ENCODE measurements around the gene RASSF6. TPM values are rescaled to one million over a fixed set of nuclear protein-coding genes. Genes with fewer than 3 reads are reported as not detected.
A peak's percentile ranks its signal among the peaks of the same experiment; 100 is the strongest.

The RASSF6 gene
- total and polyA plus RNA-seq, 2 of the 8 experiments (the other 6 are each of a cell fraction or from before 2014, with no cell fraction given), result 0.03 to 0.28 TPM

DNA sequence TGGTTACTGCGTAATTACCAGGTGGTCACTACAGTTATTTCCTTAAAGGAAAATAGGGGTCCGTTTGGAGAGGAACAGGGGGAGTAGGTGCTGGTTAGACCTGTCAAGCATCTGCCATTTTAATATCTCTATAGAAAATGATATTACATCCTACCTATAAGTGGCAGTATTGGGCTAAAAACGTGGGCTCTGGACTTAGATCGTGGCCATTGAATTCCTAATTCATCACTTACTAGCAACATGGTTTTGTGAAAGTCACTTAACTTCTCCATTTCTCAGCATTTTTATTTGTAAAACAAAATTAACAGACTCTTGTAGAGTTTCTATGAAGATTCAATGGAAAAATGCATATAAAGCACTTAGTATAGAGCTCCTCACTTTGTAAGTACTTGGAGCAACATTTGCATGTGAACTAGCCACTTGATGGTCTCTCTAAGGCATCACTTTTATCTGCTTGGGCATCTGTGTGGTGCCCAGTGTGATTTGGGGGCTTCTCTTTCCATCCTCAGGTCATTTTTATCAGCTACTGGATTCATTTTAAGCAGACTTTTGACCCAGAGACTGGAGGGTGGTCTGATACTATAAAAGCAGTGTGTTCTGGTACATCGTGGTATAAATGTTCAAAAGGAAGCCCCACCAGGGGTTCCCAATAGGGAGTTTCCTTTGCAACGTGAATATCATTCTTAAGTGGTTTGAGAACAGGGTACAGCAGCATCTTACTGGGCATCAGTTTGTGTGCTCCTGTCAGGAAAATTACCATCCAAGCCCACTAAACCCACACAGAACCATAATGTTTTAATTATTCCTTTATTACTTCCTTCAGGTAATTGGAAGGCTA, 42.7 kb upstream of the RASSF6 start:
- Histone ChIP-seq H2AFZ (ENCODE audit: low read length) (no peak overlapping the region), H3K18ac (ENCODE audit: extremely low read depth, low read length) (no peak overlapping the region), H3K27ac (ENCODE audit: low read depth, low read length) (no peak overlapping the region), H4K91ac (replicated peaks; ENCODE audit: insufficient read length, low read length) (no peak overlapping the region), H3K4me2 (ENCODE audit: insufficient read depth in 1 of 2, low read depth in 2 of 2, low read length in 2 of 2) (no peak overlapping the region), H3K9me3 (ENCODE audit: insufficient read depth in 2 of 2, low read depth in 1 of 2, low read length in 1 of 2) (no peaks in the 10 kb centered on the region), H2BK120ac (replicated peaks; ENCODE audit: low read depth, low read length) (no peak overlapping the region), H3K4me1 (replicated peaks in 1 of 4; ENCODE audit: control insufficient read depth in 3 of 4, insufficient read depth in 4 of 4, low read length in 3 of 4) (peaks cover 0 to 5% (median 1%) of the 10 kb centered on the region in 4 experiments; a peak in 2 of 7 replicates), H4K20me1 (replicated peaks in 1 of 2; ENCODE audit: control insufficient read depth in 1 of 2, insufficient read depth in 2 of 2, low read length in 2 of 2) (no peaks in the 10 kb centered on the region), H3K14ac (ENCODE audit: insufficient read length) (no peak overlapping the region), H4K5ac (ENCODE audit: insufficient read length, low read depth, low read length) (no peak overlapping the region), H3K4ac (replicated peaks; ENCODE audit: insufficient read length, low read depth, low read length) (no peak overlapping the region), H3K23me2 (ENCODE audit: low read depth, low read length) (no peaks in the 10 kb centered on the region), H2BK20ac (ENCODE audit: low read length) (no peak overlapping the region), H2BK12ac (ENCODE audit: low read depth, low read length) (no peak overlapping the region), H3K79me1 (ENCODE audit: low read depth, low read length) (no peaks in the 10 kb centered on the region), H2BK15ac (ENCODE audit: low read length) (no peak overlapping the region), H3K9ac (replicated peaks in 1 of 4; ENCODE audit: extremely low read depth in 1 of 4, low read depth in 3 of 4, low read length in 3 of 4) (no peak overlapping the region), H4K8ac (ENCODE audit: extremely low read depth, insufficient read depth, low read length) (no peak overlapping the region), H2BK5ac (ENCODE audit: low read depth, low read length) (no peak overlapping the region), H3K56ac (replicated peaks; ENCODE audit: insufficient read length, low read depth, low read length) (no peak overlapping the region), H3K23ac (ENCODE audit: insufficient read length) (no peak overlapping the region), H3K36me3 (ENCODE audit: control insufficient read depth in 2 of 4, insufficient read depth in 4 of 4, low read length in 3 of 4) (no peaks in the 10 kb centered on the region), H2AK5ac (ENCODE audit: low read depth, low read length) (no peak overlapping the region), H3K27me3 (replicated peaks in 1 of 4; ENCODE audit: control insufficient read depth in 3 of 4, extremely low read depth in 1 of 4, insufficient read depth in 3 of 4, low read length in 3 of 4) (no peaks in the 10 kb centered on the region), H3K4me3 (ENCODE audit: extremely low read depth in 1 of 4, insufficient read depth in 2 of 4, low read depth in 3 of 4, low read length in 4 of 4) (no peak overlapping the region), H3K79me2 (ENCODE audit: control insufficient read depth in 1 of 2, insufficient read depth in 2 of 2, low read length in 2 of 2) (no peaks in the 10 kb centered on the region)
- ChIA-PET CTCF (ENCODE audit: partially characterized antibody) (interaction anchor here (0.6 to 4.8 kb wide), 23 partner anchors 8 to 475 kb away, joined by 3 to 26 read pairs (median 4); no protein-coding TSS in a partner anchor), POLR2A (ENCODE audit: partially characterized antibody) (no interaction called here)
- WGBS, 2 experiments (ENCODE audit: extremely low coverage in 1 of 2, insufficient coverage in 1 of 2, insufficient read length in 1 of 2, insufficient replicate concordance in 2 of 2, low coverage in 1 of 2, low lambda C conversion rate in 2 of 2, missing lambda C conversion rate in 1 of 2), result 36% methylated on average over 6 of the region's 6 CpGs; no CpG with 5 or more reads in 1 of the 2 experiments
- DNase-seq (ENCODE audit: low read depth in 1 of 2, low spot score in 2 of 2), result no peak
- FAIRE-seq, result no peak
- no peak for TF ChIP-seq POLR2AphosphoS5 (IDR thresholded peaks at IDR 0.05; ENCODE audit: low read depth, low read length)
- no peak for TF ChIP-seq BRCA1 (IDR thresholded peaks at IDR 0.05; ENCODE audit: low read depth, low read length)
- TF ChIP-seq, protein P1, sequence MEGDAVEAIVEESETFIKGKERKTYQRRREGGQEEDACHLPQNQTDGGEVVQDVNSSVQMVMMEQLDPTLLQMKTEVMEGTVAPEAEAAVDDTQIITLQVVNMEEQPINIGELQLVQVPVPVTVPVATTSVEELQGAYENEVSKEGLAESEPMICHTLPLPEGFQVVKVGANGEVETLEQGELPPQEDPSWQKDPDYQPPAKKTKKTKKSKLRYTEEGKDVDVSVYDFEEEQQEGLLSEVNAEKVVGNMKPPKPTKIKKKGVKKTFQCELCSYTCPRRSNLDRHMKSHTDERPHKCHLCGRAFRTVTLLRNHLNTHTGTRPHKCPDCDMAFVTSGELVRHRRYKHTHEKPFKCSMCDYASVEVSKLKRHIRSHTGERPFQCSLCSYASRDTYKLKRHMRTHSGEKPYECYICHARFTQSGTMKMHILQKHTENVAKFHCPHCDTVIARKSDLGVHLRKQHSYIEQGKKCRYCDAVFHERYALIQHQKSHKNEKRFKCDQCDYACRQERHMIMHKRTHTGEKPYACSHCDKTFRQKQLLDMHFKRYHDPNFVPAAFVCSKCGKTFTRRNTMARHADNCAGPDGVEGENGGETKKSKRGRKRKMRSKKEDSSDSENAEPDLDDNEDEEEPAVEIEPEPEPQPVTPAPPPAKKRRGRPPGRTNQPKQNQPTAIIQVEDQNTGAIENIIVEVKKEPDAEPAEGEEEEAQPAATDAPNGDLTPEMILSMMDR (IDR thresholded peaks at IDR 0.05; ENCODE audit: control extremely low read depth in 1 of 3, insufficient read depth in 1 of 3, low read depth in 1 of 3, low read length in 3 of 3), result peak in 2 of 3 experiments; percentile 3 to 22; a peak in 2 of 4 replicates
- no peak for TF ChIP-seq CBX8 (IDR thresholded peaks at IDR 0.05; ENCODE audit: borderline replicate concordance, low read depth, low read length)
- TF ChIP-seq RFX5 (IDR thresholded peaks at IDR 0.05; ENCODE audit: borderline replicate concordance, low read depth, low read length), result no peak
- TF ChIP-seq RAD21 (IDR thresholded peaks at IDR 0.05 in 1 of 2, conservative IDR thresholded peaks at IDR 0.05 in 1 of 2; ENCODE audit: low read depth in 2 of 2, low read length in 2 of 2), result peak; percentile 50 to 52
- no peak for TF ChIP-seq SIN3A (conservative IDR thresholded peaks at IDR 0.05 in 1 of 2, IDR thresholded peaks at IDR 0.05 in 1 of 2; ENCODE audit: low read depth in 1 of 2, low read length in 2 of 2)
- no peak for TF ChIP-seq SP1 (IDR thresholded peaks at IDR 0.05; ENCODE audit: low read depth, low read length)
- TF ChIP-seq NANOG (IDR thresholded peaks at IDR 0.05; ENCODE audit: insufficient read depth, low read depth, low read length, poor library complexity, severe bottlenecking), result peak; percentile 71

Data from H1 (cell line).